Measurements from ENCODE around the gene SLC7A8.

Gene SLC7A8

DNA sequence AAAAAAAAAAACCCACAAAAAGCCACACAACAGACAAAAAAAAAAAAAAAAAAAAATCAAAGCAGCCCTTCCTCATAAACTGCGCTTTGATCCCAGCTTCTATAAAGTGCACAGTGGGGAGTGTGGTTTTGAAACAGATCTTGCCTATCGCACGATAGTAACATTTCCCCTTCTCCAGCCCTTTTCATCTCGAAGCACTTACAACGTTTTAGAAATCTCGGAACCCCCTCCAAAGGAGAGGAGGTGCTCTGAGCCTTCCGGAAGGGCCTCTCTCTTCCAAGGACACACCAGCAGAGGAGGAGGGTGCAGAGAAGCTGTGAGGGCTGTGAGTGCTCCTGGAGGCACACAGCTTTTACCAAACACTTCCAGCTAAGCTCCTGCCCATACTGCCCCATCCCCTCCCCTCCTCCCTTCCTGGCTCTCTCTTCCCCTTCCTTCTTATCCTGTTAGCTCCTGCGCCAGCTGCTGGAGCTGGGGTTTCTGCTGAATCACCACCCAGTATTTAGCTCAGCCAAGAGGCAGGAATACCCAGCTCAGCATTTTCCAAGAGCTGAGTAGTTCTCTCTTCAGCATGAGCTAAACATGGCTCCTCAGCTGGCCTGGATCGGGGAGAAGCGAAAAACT lies 28.4 kb downstream of the SLC7A8 start:
- no peak for DNase-seq

DNA sequence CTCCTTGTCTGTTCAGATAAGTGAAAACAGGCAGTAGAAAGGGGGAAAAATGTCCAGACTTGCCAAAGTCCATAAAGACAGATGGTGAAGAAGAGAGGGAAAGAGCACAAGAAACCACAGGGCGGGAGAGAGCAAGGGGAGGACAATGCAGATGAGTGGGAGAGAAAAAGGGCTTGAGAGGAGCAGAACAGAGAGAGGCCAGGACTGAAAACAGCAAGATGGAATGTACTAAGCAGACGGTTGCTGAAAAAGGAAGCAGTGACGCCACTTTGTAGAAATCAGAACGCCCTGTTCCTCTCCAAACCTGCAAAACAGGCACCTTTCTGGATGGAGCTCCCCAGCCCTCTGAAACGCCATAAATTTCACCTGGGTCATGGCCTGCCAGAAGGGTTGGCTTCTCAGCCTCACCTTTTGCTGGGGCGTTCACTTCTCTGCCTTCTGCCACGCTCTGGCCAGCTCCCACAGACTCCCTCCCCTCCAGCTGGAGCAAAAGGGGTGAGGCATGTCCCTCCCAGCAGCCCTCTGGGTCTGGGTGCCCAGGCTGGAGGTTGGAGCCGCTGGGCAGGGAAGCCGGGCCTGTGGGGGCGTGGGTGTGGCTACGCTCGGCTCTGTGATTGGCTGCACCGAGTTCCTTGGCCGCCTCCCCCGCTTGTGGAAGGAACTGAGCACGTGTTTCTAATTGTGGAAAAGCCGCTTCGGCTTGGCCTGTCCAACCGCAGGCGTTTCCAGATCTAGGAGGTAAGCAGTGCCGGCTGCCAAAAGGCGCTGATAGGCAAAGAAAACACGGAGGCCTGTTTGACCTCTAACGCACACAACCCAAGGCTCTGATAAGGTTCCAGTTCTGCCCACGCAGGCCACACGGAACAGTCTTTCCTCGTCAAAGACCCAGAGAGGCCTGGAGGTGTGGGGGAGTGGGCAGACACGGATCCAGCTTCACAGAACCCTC lies 29.3 kb downstream of the SLC7A8 start:
- DNase-seq, result no peak

DNA sequence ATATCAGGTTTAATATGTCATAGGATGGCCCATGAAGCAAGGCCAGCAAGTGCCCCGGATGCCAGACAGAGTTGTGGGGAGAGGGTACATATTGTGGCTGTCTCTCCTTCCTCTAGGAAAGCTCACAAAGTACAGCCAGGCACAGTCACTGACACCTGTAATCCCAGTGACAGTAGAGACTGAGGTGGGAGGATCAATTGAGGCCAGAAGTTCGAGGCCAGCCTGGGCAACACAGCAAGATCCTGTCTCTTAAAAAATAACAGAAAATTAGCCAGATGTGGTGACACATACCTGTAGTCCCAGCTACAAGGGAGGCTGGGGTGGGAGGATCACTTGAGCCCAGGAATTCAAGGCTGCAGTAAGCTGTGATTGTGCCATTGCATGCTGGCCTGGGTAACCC lies 32.1 kb downstream of the SLC7A8 start:
- DNase-seq, result no peak

DNA sequence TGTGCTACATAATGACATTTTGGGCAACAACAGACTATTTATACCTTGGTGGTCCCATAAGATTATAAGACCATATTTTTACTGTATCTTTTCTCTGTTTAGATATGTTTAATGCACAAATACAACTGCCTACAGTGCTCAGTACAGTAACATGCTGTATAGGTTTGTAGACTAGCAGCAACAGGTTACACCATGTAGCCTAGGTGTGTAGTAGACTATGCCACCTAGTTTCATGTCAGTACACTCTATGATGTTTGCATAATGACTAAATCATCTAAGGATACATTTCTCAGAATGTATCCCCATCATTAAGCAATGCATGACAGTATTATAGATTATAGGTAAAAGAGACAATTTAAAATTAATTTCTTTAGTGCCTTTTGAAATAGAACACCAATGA lies 33.7 kb downstream of the SLC7A8 start:
- no peak for DNase-seq

DNA sequence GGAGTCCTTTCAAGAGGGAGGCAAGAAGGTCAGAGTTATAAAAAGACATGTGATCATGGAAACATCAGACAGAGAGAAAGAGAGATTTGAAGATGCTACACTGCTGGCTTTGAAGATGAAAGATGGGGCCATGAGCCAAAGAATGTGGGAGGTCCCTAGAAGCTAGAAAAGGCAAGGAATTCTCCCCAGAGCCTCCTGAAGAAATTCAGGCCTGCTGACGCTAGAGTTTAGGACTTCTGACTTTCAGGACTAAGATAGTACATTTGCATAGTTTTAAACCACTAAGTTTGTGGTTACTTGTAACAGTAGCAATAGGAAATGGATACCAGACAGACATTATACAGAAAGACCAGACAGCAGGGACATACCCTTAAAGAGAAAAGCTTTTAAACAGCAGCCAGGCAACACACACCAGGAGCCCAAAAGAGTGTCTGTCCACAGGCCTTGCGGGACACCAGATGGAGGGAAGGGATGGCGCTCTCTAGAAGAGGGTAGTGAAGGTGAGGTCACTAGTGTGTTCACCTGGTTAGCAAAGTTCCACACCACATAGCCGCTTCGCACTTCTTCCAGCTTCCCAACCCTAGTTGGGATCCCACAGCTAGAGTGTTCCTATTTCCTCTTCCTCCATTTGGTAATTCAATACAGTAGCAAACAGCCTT lies 34.7 kb downstream of the SLC7A8 start:
- no peak for DNase-seq

DNA sequence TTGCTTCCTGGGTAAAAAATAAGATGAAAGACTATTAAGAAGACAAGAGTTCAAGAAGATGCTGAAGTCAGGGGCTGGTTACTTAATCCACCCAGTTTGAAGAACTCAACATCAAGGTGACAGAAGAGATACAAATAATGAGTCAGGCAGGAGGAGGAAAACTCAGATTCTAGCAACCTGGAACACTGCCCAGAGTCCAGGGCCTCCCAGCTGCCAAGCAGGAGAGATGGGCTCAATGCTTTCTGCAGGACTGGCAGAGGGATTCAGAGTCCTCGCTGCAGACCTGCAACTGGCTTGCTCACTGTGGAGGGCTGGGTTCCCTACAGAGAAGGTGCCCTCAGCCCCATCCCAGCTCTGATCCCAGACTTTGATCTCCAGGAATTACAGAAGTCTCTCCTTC lies 35.8 kb downstream of the SLC7A8 start:
- DNase-seq, result no peak

DNA sequence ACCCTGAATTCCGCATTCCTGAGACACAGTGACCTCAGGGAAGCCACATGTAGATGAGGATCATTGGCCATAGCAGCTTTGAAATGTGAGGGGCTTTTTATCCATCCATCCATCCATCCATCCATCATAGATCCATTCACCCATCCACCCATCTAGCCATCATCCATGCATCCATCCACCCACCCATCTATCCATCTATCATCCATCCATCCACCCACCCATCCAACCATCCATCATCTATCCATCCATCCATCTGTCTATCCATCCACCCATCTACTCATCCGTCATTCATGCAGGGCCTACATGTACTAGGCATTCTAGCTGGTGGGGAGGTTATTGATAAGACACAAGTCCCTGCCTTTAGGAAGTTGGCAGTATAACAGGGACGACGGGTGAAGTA lies 36.5 kb downstream of the SLC7A8 start:
- no peak for DNase-seq

DNA sequence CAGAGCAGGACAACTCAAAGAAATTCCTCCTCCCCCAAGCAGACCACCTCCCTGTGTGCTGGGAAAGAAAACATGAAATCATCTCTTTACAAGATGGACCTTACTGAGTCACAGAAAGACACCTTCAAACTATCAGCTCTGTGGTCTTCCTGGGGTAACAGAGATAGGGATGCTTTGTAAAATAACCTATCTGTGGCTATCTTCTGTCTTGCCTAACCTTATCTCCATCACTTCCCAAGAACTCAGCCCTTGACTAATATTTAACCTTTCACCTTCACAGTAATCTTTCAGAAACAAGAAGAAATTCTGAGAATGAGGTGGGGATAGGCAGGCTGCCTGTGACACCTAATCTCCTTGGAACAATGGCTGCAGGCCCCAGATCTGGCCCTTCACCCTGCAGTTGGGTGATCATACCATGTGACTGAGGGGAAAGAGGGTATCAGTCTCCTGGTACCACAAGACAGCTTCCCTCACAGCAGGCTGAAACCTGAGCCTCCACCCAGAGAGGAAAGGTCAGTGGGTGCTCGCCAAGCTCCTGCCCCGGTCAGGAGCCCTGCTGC lies 37.0 kb downstream of the SLC7A8 start:
- DNase-seq, result no peak

DNA sequence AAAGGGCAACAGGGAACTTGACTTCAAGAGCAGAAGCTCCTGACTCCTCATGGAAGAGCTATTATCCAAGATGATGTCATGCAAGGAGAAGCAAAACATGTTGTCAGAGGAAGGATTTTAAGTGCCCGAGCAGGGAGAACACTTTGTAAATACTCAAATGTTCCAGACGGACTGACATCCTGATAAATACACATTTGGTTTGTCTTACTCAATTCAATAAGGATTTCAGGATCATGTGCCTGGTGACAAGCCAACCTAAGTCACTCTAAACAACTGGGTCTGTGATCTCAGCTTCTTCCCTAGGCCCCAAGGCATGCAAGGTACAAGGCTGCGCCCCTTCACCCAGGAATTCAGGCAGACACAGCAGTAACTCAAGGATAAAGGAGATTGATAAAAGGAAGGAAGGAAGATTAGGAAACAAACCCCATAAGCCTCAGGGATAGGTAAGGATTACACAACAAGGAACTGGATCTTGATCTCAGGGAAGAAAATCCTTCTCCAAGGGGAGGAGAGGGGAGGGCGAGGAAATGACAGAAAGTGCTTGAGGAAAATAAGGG lies 37.6 kb downstream of the SLC7A8 start:
- no peak for DNase-seq

DNA sequence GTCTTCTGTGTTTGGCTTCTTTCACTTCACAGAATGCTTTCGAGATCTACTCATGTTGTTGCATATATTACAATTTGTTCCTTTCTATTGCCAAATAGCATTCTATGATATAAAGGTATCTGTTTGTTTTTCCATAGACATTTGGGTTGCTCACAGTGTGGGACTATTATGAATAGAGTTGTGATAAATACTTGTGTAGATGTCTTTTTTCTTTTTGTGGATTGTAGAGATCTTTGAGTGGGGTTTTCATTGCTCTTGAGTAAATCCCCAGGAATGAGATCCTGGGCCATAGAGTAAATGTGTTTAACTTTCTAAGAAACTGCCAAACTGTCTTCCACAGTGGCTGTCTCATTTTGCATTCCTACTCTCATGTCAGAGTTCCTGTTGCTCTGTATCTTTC lies 39.5 kb downstream of the SLC7A8 start:
- DNase-seq, result no peak

DNA sequence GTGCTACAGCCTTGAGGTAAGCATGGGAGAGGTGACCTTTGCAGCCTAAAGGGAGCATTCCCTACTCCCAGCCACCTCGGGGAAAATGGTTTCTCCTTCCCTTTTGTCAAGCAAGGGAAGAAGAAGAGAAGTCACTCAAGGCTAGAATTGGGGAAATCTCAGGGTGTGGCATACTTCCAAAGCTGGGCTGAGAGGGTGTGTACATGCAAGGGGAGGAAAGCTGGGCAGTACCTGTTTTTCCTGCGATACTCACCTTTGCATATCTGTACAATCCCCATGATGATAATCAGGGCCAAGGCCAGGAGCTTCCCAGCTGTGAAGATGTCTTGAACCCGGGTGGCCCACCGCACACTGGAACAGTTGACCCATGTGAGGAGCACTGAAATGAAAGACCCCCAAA lies 40.6 kb downstream of the SLC7A8 start:
- no peak for DNase-seq

DNA sequence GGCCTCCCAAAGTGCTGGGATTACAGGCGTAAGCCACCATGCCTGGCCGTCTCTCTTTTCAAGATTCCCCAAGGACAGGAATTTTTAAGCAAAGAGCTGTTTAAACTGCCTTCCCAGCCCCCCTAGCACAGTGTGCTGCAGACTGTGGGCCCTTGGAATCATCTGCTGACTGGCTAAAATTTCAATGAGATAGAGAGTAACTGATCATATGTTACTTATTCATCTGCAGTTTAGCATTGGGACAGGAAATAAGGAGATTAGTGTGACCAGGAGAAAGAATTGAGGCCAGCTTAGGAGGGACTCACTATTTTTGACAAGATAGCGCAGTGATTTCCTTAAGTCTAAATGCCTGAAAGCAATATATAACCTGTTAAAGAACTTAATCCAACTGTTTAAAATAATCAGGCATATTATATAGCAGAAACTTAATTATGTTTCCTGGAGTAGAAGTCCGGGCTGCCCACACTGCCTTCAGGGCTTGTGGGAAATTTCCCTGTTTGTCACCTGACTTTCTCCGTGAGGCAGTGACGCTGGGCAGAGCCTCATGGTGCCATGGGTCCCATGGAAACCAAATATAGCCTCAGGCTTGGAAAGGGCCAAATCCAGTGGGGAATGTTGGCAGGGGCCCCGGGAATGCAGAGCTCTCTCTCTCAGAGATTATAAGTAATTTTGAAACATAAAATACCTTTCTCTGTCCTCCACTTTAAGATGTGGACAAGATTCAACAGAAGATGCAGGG lies 41.6 kb downstream of the SLC7A8 start:
- DNase-seq, result peak; percentile 8

DNA sequence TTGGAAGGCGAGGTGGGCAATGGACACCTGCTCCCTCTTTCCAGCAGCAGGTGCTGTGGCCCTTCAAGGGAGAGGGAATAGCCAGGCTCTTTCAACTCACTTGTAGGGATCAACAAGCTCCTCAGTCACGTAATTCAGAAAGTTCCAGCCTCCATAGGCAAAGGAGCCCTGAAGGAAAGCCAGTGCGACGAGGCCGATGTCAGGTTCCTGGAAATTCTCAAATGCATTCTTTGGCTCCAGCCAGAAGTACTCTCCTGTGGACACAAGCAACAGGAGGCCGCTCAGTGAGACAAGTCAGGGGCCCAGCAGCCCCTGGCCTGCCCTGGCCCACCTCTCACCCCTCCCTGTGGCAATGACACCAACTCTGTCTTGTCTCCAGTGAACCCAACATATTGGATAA lies 43.1 kb downstream of the SLC7A8 start:
- DNase-seq, result no peak

DNA sequence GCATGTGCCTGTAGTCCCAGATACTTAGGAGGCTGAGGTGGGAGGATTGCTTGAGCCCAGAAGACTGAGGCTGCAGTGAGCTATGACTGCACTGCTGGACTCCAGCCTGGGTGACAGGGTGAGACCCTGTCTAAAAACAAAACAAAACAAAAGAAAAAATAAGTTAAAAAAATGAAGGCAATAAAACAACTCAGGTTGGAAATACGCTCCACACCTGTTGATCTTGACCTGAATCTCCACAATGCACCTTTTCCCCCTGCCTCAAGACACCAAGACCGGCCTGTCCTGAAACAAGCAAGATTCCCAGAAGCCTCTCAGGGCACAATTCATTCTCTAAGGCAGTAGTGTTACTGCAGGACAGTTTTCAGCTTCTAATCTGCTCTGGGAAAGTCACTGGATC lies 43.6 kb downstream of the SLC7A8 start:
- DNase-seq, result no peak

DNA sequence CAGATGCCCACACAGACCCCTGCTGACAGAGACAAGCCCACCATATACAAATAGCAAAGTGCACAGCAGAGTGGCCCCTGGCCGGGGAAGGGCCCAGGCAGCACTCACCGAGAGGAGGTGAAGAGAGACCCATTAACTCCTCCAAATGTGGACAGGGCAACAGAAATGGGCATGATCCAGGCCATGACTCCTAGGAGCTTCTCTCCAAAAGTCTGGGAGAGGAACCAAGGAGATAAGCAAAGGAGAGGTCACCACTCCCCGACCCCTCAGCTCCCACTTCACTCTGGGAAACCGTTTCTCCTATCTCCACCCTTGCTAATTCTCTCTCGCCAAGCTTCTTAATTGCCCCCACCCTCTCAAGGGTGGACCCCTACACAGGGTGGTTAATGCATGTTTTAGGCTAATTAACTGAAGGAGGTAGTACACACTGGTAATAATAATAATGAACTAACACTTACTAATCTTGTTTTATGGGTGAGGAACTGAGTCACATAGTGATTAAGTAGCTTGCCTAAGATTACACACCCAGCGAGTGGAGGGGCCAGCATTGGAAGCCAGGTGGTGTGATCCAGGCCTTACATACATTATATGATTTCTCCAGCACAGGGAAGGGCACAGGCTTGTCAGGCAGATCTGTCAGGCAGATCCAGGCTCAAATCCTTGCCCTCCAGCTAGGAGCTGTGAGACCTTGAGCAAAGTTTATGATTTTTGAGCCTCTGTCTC lies 45.5 kb downstream of the SLC7A8 start:
- no peak for DNase-seq

DNA sequence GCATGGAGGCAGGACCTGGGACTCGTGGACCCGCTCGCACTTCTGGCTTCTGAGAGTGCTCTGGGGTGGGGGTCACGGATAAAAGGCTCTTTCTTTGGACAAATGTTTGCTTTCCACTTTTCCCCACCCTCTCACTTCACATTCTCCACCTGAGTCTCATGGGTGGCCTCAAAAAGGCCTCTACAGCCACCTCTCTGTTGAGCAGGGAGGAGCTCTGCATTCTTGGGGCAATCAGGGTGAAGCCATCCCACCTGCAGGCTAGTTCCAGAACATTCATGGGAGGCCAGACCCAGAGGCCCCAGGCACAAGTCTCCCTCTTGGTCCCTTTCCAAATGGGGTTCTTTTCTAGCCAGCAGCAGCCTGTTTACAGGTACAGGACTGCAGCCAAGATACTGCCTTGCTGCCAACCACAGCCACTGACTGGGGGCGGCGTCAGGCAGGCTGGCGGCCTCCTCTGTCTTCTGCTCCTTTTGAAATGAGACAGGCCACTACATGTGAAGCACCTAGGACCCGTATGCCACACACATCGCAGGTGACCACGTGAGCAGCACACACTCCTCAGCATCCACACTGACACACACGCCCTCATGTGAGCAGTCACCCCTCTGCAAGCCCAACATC lies 46.2 kb downstream of the SLC7A8 start:
- no peak for DNase-seq

DNA sequence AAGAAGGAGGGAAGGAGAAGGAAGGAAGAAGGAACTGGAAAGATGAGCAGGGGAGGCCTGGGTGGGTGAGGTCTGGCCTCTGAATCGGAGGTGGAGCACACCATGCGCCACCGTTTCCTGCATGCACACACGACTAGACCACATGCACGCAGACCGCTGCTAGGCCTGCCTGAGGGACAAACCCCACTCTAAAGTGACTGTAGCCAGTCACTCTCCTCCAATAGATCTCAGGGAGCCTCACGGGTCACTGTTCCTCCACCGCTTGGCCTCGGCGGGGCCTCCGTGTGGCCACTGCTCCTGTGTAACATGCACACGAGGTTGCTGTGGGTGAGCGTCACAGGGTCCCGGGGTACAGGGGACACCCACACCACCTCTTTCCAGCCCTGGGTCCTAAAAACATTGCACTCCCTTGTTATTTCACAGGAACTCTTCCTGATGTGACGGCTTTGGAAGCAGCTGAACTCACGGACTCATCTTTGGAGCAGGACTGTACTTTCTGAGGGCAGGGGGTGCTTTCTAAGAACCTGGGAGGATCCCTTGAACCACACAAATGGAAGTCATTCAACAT lies 46.8 kb downstream of the SLC7A8 start:
- DNase-seq, result no peak

DNA sequence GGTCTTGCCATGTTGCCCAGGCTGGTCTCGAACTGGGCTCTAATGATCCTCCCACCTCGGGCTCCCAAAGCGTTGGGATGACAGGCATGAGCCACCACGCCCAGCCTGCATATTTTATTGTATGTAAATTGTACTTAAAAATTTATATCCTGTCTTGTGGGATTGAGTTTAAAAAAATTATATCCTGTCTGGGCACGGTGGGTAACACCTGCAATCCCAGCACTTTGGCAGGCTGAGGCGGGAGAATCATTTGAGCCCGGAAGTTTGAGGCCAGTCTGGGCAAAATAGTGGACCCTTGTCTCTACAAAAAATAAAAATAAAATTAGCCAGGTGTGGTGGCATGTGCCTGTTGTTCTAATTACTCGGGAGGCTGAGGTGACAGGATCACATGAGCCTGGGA lies 50.5 kb downstream of the SLC7A8 start:
- DNase-seq, result no peak

DNA sequence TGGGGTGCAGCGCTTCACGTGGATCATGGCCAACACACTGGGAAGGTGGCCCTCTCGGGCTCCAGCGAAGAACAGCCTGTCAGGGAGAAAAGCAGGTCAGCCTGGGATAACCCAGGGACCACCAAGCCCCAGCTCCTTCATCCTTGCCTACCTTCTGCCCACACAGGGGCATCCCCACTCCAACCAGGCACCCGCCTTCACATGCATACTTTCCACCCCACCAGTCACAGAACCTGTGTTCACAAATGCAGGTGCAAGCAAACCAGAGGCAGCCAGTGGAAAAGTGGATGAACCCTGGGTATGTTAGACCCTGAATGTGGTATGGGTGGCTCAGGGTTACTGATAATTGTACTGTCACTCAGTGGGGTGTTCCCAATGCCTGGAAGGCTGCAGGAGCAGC lies 52.0 kb downstream of the SLC7A8 start:
- no peak for DNase-seq

DNA sequence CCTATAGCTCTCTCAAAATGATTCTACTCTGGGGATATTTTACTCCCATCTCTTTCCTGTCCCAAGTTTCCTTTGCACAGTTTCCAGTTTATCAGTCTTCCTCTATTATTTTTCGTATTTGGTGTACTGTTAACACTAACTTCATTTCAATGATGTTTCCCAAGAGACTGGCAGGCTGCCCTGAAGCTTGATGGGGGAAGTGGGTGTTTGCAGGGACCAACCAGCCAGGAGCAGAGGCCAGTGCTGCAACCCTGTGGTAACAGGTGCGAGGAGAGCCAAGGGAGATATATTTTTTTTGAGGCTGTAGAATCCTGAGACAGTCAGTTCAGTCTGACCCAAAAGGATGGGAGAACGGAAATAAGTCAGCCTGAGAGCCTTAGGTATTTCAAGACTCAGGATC lies 52.6 kb downstream of the SLC7A8 start:
- DNase-seq, result no peak

DNA sequence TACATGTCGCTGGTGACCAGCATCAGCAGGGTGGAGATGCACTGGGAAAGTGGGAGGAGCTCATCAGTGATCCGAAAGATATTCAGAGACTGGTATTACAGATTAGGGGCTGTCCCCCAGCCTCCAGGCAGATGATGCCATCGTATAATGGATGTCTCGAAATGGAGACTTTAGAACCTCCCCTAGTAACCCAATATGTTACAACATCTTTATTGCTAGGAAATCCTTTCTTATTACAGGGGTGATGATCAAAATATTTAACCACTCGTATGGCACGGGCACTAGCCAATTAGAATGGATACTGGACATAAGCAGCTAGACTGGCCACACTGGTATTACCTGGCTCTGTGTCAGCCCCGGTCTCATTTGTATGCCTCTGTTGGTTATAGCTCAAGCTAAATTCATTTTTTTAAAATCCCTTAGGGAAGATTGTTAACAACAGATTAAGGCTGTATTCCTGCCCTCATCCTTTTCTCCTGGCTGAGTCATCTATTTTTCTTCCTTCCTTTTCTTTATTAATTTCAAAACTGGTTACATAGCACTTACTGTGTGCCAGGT lies 53.6 kb downstream of the SLC7A8 start:
- no peak for DNase-seq
